NCI-H345 treated with DMSO at 0.1 percent for 48 hours (cell line): ENCODE measurements around the gene NDUFB3.

Experiments used
- DNase-seq: peaks from one replicate; lab custom pipeline; 2025; ENCODE audit not compliant: unreplicated experiment; lab: John Stamatoyannopoulos, UW

Gene NDUFB3

GRCh38 chr2:201127570-201127969 is 55.8 kb downstream of the NDUFB3 start:
- DNase-seq = no peak

- DNase-seq = no peak
Measured at GRCh38 chr2:201128033-201128432, 56.2 kb downstream of the NDUFB3 start.

- no peak for DNase-seq
Measured at GRCh38 chr2:201128933-201129505, 57.2 kb downstream of the NDUFB3 start.

GRCh38 chr2:201130524-201131186 is 58.9 kb downstream of the NDUFB3 start:
- DNase-seq = no peak

- DNase-seq = no peak
Measured at GRCh38 chr2:201132518-201132917, 60.7 kb downstream of the NDUFB3 start.
